ENCODE results near the gene PCDH9.

Gene PCDH9

DNA sequence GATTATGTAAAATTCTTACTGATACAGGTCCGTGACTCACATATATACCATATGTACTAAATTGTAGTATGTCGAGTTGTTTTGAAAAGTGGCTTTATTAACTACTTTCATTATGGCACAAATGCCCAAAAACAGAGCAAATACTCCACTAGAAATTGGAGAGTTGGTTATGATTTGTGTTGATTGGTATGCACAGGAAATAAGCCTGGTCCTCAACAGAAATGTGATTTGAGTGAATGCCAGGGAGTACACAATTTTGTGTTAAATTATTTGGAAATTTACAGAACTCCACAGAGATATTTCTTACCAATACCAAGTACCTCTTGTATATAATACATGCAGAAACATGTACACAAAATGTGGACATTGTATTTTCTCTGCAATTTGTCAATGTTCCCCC, 676.7 kb downstream of the PCDH9 start:
- Histone ChIP-seq H3K9ac (ENCODE audit: low read length) (no peak overlapping the region), H3K27me3 (ENCODE audit: control insufficient read depth, insufficient read depth, low read length) (no peaks in the 10 kb centered on the region), H3K4me3 (ENCODE audit: low read length) (no peak overlapping the region), H3K36me3 (ENCODE audit: control insufficient read depth, insufficient read depth, low read length) (no peaks in the 10 kb centered on the region), H3K4me1 (ENCODE audit: control insufficient read depth, insufficient read depth, low read length) (no peaks in the 10 kb centered on the region), H3K9me3 (ENCODE audit: control insufficient read depth, low read length) (no peaks in the 10 kb centered on the region)

DNA sequence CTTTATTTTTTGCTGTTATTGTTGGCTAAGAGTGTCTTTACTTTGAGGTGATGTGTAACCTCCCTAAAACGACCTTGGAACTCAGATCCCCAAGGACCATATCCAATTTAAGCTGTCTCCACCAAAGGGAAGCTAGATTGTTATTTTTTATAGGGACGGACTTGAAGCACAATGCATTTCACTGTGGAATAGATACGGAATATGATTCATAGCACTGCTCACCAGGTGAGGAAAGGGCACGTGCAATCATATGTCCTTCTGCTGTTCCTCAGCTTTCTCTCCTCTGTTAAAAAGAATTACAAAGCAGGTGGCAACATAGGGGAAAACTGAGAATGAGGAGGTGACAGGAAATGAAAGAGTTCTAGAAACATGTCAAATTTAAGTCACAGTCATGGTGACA, 679.0 kb downstream of the PCDH9 start:
- H3K9ac ChIP-seq (ENCODE audit: low read length) = no peak overlapping the region
- no peaks in the 10 kb centered on the region for H3K4me1 ChIP-seq (ENCODE audit: control insufficient read depth, insufficient read depth, low read length)
- no peaks in the 10 kb centered on the region for H3K36me3 ChIP-seq (ENCODE audit: control insufficient read depth, insufficient read depth, low read length)
- no peaks in the 10 kb centered on the region for H3K27me3 ChIP-seq (ENCODE audit: control insufficient read depth, insufficient read depth, low read length)
- H3K9me3 ChIP-seq (ENCODE audit: control insufficient read depth, low read length) = no peaks in the 10 kb centered on the region
- H3K4me3 ChIP-seq (ENCODE audit: low read length) = no peak overlapping the region

DNA sequence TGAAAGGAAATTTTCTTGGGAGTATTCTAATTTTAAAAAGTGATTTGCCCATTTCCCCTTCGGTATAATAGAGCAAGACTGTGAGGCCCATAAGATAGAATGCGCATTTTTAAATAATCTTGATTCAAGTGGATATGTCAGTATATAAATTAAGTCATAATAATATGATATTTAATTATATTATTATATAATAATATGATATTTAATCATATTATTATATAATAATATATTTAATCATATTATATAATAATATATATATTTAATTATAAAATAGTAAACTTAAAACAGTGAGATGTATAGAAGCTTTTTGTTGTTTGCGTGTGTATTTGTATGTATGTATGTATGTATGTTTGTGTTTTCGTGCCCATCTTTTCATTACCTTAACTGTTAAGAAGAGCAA, 682.5 kb downstream of the PCDH9 start:
- Histone ChIP-seq H3K27me3 (ENCODE audit: control insufficient read depth, insufficient read depth, low read length) (no peaks in the 10 kb centered on the region), H3K36me3 (ENCODE audit: control insufficient read depth, insufficient read depth, low read length) (no peaks in the 10 kb centered on the region), H3K4me1 (ENCODE audit: control insufficient read depth, insufficient read depth, low read length) (no peaks in the 10 kb centered on the region), H3K9me3 (ENCODE audit: control insufficient read depth, low read length) (no peaks in the 10 kb centered on the region), H3K4me3 (ENCODE audit: low read length) (no peak overlapping the region), H3K9ac (ENCODE audit: low read length) (no peak overlapping the region)

DNA sequence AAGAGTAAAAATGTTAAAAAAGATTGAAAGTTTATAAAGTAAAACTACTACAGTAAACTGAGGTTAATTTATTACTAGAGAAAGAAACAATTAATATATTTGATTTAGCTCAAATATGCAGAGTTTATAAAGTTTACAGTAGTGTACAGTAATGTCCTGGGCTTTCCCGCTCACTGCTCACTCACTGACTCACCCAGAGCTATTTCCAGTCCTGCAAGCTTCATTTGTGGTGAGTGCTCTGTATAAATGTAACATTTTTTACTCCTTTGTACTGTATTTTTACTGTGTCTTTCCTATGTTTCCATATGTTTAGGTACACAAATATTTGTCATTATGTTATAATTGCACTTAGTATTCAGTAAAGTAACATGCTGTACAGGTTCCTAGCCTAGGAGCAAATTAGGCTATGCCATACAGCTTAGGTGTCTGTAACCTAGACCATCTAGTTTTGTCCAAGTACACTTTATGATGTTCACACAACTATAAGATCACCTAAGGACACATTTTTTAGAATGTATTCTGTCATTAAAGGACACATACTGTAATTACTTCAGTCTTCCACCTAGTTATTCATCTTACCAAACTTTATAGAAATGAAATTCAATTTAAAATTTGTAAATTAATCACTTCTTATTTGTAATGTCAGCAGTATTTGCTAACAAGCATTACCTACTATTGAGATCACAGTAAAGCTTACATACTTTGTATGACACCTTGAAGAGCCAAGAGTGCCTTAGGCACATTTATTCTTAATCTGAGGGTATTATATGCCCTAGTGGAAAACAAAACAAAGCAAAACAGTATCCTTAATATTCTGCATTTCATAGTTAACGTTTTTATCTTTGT, 683.4 kb downstream of the PCDH9 start:
- H3K4me3 ChIP-seq (ENCODE audit: low read length) = no peak overlapping the region
- no peaks in the 10 kb centered on the region for H3K4me1 ChIP-seq (ENCODE audit: control insufficient read depth, insufficient read depth, low read length)
- no peaks in the 10 kb centered on the region for H3K27me3 ChIP-seq (ENCODE audit: control insufficient read depth, insufficient read depth, low read length)
- H3K36me3 ChIP-seq (ENCODE audit: control insufficient read depth, insufficient read depth, low read length) = no peaks in the 10 kb centered on the region
- no peaks in the 10 kb centered on the region for H3K9me3 ChIP-seq (ENCODE audit: control insufficient read depth, low read length)
- no peak overlapping the region for H3K9ac ChIP-seq (ENCODE audit: low read length)

DNA sequence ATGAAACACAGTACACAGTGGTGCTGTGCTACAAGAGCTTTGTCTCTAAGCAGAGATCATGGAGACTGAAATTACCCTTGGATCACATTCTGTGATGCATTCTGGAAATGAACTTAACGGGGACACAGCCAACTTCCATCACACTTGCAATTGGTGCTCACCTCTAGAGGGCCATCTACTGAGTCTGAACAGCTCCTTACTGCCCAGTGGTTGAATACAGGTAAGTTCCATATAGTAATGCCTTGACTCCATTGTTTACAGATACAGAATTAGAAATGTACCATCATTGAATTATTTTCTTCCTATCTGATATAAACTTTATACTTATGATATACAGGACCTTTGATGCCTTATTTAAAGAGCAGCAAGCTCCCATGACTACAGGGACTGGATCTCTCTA, 686.4 kb downstream of the PCDH9 start:
- no peak overlapping the region for H3K4me3 ChIP-seq (ENCODE audit: low read length)
- no peaks in the 10 kb centered on the region for H3K4me1 ChIP-seq (ENCODE audit: control insufficient read depth, insufficient read depth, low read length)
- no peak overlapping the region for H3K9ac ChIP-seq (ENCODE audit: low read length)
- H3K9me3 ChIP-seq (ENCODE audit: control insufficient read depth, low read length) = no peaks in the 10 kb centered on the region
- H3K27me3 ChIP-seq (ENCODE audit: control insufficient read depth, insufficient read depth, low read length) = no peaks in the 10 kb centered on the region
- no peaks in the 10 kb centered on the region for H3K36me3 ChIP-seq (ENCODE audit: control insufficient read depth, insufficient read depth, low read length)

DNA sequence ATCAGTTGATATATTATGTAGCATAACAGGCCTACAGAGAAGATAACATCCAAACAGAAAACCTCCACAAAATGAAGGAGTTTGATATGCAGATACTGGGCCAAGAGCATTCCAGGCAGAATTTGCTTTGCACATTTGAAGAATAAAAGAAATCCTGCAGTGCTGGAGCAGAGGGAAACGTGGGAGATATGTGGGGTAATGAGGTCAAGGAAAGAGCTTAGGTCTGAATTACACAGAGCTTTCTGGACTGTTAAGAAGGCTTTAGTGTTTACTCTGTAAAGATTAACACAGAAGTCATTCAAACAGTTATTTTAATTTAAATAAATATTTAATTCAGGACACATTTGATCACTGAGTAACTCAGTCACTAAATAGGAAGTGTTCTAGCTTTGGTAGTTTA, 692.7 kb downstream of the PCDH9 start:
- Histone ChIP-seq H3K9ac (ENCODE audit: low read length) (no peak overlapping the region), H3K4me1 (ENCODE audit: control insufficient read depth, insufficient read depth, low read length) (no peaks in the 10 kb centered on the region), H3K9me3 (ENCODE audit: control insufficient read depth, low read length) (no peaks in the 10 kb centered on the region), H3K27me3 (ENCODE audit: control insufficient read depth, insufficient read depth, low read length) (peaks cover 4% of the 10 kb centered on the region), H3K4me3 (ENCODE audit: low read length) (no peak overlapping the region), H3K36me3 (ENCODE audit: control insufficient read depth, insufficient read depth, low read length) (no peaks in the 10 kb centered on the region)

DNA sequence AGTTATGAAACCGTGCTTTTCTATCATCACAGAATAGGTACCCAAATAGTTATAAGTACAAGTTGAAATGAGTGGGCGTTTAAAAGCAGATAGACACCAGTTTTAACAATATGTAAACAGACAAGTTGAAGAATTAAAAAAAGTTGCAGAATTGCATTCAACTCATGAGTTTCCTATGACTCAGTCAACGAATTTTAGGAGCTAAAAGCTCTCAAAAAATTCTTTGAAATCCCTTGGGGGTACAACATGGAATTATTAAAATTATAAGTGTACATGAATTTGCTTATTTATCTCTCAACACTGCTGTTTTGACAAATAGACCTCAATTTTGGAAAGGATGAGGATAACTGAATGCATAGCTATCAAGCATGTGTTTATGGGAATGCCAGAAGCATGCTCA, 693.4 kb downstream of the PCDH9 start:
- H3K9me3 ChIP-seq (ENCODE audit: control insufficient read depth, low read length) = no peaks in the 10 kb centered on the region
- no peaks in the 10 kb centered on the region for H3K4me1 ChIP-seq (ENCODE audit: control insufficient read depth, insufficient read depth, low read length)
- H3K27me3 ChIP-seq (ENCODE audit: control insufficient read depth, insufficient read depth, low read length) = peaks cover 4% of the 10 kb centered on the region
- no peak overlapping the region for H3K4me3 ChIP-seq (ENCODE audit: low read length)
- no peak overlapping the region for H3K9ac ChIP-seq (ENCODE audit: low read length)
- H3K36me3 ChIP-seq (ENCODE audit: control insufficient read depth, insufficient read depth, low read length) = no peaks in the 10 kb centered on the region

DNA sequence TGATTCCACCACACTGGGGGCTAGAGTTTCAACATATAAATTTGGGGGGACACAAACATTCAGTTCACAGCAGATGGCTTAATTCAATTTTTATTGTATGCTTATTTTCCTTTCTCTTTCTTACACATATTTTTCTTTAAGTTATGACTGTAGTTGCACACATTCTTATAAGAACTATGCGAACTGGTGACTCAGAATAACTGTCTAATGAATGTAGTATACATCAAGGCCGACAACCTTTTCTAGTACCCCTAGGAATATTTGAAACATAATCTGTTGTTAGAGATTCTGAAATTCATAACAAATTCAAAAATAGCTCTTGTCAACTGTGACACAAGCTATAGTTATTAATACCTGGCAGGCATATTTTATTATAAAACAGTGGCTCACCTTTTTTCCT, 695.6 kb downstream of the PCDH9 start:
- Histone ChIP-seq H3K36me3 (ENCODE audit: control insufficient read depth, insufficient read depth, low read length) (no peaks in the 10 kb centered on the region), H3K4me3 (ENCODE audit: low read length) (no peak overlapping the region), H3K9me3 (ENCODE audit: control insufficient read depth, low read length) (no peaks in the 10 kb centered on the region), H3K27me3 (ENCODE audit: control insufficient read depth, insufficient read depth, low read length) (peaks cover 4% of the 10 kb centered on the region), H3K9ac (ENCODE audit: low read length) (no peak overlapping the region), H3K4me1 (ENCODE audit: control insufficient read depth, insufficient read depth, low read length) (no peaks in the 10 kb centered on the region)

DNA sequence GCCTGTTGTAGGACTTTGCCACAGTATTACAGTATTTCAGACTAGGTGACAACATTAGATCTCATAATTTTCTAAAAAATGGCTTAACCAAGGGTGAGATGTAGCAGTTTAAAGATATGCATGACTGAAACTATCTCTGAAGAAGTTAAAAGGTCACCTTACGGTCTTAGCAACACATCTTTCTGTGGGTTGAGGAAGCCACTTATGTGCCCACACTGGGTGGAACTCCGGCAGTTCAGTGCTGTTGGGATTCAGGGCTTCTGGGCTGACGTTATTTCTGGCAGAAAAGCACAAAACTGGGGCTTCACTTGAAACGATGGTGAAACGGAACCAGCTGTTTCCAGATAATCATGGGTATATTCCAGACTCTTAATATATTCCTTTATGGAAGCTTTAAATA, 697.3 kb downstream of the PCDH9 start:
- Histone ChIP-seq H3K4me1 (ENCODE audit: control insufficient read depth, insufficient read depth, low read length) (no peaks in the 10 kb centered on the region), H3K27me3 (ENCODE audit: control insufficient read depth, insufficient read depth, low read length) (peaks cover 4% of the 10 kb centered on the region), H3K9me3 (ENCODE audit: control insufficient read depth, low read length) (no peaks in the 10 kb centered on the region), H3K9ac (ENCODE audit: low read length) (no peak overlapping the region), H3K36me3 (ENCODE audit: control insufficient read depth, insufficient read depth, low read length) (no peaks in the 10 kb centered on the region), H3K4me3 (ENCODE audit: low read length) (no peak overlapping the region)

DNA sequence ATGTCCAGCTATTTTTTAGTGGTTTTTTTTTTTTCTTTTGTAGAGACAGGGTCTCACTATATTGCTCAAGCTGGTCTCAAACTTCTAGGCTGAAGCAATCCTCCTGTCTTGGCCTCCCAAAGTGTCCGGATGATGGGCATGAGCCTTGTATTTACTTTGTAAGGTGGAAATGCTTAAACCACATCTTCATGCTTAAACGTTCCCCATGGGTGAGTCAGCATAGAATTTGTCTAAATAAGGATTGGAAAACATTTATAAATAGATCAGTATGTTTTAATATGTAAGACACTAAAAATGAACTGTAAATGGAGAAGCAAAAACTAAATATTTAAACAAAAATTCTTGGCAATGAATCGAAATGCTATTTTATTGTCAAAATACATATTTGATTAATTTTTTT, 698.0 kb downstream of the PCDH9 start:
- Histone ChIP-seq H3K27me3 (ENCODE audit: control insufficient read depth, insufficient read depth, low read length) (peaks cover 4% of the 10 kb centered on the region), H3K9ac (ENCODE audit: low read length) (no peak overlapping the region), H3K4me1 (ENCODE audit: control insufficient read depth, insufficient read depth, low read length) (no peaks in the 10 kb centered on the region), H3K36me3 (ENCODE audit: control insufficient read depth, insufficient read depth, low read length) (no peaks in the 10 kb centered on the region), H3K9me3 (ENCODE audit: control insufficient read depth, low read length) (no peaks in the 10 kb centered on the region), H3K4me3 (ENCODE audit: low read length) (no peak overlapping the region)

DNA sequence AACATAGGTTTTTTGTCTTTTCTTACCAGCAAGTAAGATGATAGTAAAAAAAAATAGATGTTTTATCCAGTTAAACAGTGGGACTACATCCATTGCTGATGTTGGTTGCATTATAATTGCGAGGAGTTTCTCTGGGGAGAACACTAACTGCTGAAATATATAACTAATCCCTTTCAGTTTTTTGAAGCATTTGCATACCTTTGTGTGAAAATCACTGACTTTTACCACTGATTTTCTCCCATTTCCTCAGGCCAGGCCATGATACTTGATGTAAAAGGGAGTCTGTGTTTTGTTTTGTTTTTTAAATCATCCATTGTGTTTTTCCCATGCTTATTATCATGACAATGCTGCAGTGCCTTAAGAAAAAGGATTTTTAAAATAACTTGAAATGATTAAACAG, 699.5 kb downstream of the PCDH9 start:
- H3K27me3 ChIP-seq (ENCODE audit: control insufficient read depth, insufficient read depth, low read length) = peaks cover 4% of the 10 kb centered on the region
- H3K36me3 ChIP-seq (ENCODE audit: control insufficient read depth, insufficient read depth, low read length) = no peaks in the 10 kb centered on the region
- no peaks in the 10 kb centered on the region for H3K4me1 ChIP-seq (ENCODE audit: control insufficient read depth, insufficient read depth, low read length)
- no peaks in the 10 kb centered on the region for H3K9me3 ChIP-seq (ENCODE audit: control insufficient read depth, low read length)
- H3K9ac ChIP-seq (ENCODE audit: low read length) = no peak overlapping the region
- no peak overlapping the region for H3K4me3 ChIP-seq (ENCODE audit: low read length)

DNA sequence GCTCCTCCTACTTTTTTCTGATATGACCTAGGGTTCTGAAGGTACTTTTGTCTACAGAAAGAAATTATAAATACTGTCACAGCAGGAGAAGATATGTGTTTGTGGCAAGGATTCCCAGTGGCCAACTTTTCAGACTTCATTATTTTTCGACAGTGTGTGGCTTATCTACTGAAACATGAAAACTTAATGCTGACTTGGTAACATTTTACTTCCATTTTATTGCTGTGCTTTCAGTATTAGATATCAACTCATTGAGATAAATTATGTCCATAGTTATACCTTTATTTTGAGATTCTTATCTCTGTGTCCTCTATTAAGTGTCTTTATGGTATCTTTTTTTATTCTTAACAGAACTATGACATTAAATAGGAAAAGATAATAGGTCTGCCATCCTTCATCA, 700.0 kb downstream of the PCDH9 start:
- Histone ChIP-seq H3K4me3 (ENCODE audit: low read length) (no peak overlapping the region), H3K36me3 (ENCODE audit: control insufficient read depth, insufficient read depth, low read length) (no peaks in the 10 kb centered on the region), H3K9me3 (ENCODE audit: control insufficient read depth, low read length) (no peaks in the 10 kb centered on the region), H3K9ac (ENCODE audit: low read length) (no peak overlapping the region), H3K4me1 (ENCODE audit: control insufficient read depth, insufficient read depth, low read length) (no peaks in the 10 kb centered on the region), H3K27me3 (ENCODE audit: control insufficient read depth, insufficient read depth, low read length) (peaks cover 4% of the 10 kb centered on the region)

Data from mucosa of stomach (tissue), 1 donor.